IMR-90 (cell line): Measurements from ENCODE around the gene USP7. TPM values are rescaled to one million over a fixed set of nuclear protein-coding genes. Genes with fewer than 3 reads are reported as not detected.

Source experiments
- ATAC-seq: fragments of 200-7000 bp; cut with Tn5 transposase; 2 replicates; pipeline ENCODE4 v1.9.1; 2020; ENCODE audit warnings: low read depth, mild to moderate bottlenecking, moderate library complexity
- BruUV-seq: library from RNA; stranded (reverse); fragments of 400-500 nt; replicated peaks from 2 replicates; lab custom pipeline; 2021; lab: Mats Ljungman, UMichigan
- CTCF ChIA-PET: fragments of 300-600 bp; formaldehyde crosslinking; extraction: SDS; loops from one replicate; lab custom pipeline; 2021; ENCODE audit warnings: antibody characterized with exemption; lab: Yijun Ruan, JAX
- POLR2A ChIA-PET: fragments of 300-600 bp; sonication (Branson Sonifier 250); formaldehyde crosslinking; loops from one replicate; lab custom pipeline; 2022; ENCODE audit warnings: antibody characterized with exemption; ENCODE audit not compliant: unreplicated experiment; lab: Charles Lee
- DNase-seq: peaks from one replicate; pipeline ENCODE4 v3.0.0; 2013
- H2AFZ ChIP-seq: replicated peaks from 2 replicates; pipeline ENCODE3; 2013; ENCODE audit warnings: low read length, mild to moderate bottlenecking; ENCODE audit not compliant: poor library complexity
- H2AK5ac ChIP-seq: 2 replicates; pipeline ENCODE4 v1.6.1; 2013; ENCODE audit warnings: low read depth, low read length, inconsistent platforms
- H2AK9ac ChIP-seq: replicated peaks from 2 replicates; pipeline ENCODE3; 2013; ENCODE audit warnings: mild to moderate bottlenecking, low read depth, low read length, moderate library complexity; ENCODE audit not compliant: poor library complexity
- H2BK120ac ChIP-seq: 2 replicates; pipeline ENCODE4 v1.6.1; 2013; ENCODE audit warnings: low read depth, low read length, inconsistent platforms
- H2BK15ac ChIP-seq: 3 replicates; pipeline ENCODE4 v1.6.1; 2013; ENCODE audit warnings: low read depth, low read length, inconsistent platforms
- H2BK20ac ChIP-seq: 2 replicates; pipeline ENCODE4 v1.6.1; 2013; ENCODE audit warnings: low read depth, mild to moderate bottlenecking, inconsistent platforms, low read length, moderate library complexity
- H2BK5ac ChIP-seq: 2 replicates; pipeline ENCODE4 v1.6.1; 2013; ENCODE audit warnings: mild to moderate bottlenecking, low read depth, low read length, inconsistent platforms; ENCODE audit not compliant: poor library complexity, severe bottlenecking
- H3K14ac ChIP-seq: replicated peaks from 2 replicates; pipeline ENCODE4 v1.6.1; 2013; ENCODE audit warnings: low read depth, low read length, inconsistent platforms
- H3K18ac ChIP-seq: 2 replicates; pipeline ENCODE4 v1.6.1; 2013; ENCODE audit warnings: low read depth, low read length, control low read depth
- H3K23ac ChIP-seq: 2 replicates; pipeline ENCODE4 v1.6.1; 2013; ENCODE audit warnings: low read depth, low read length, inconsistent platforms
- H3K27ac ChIP-seq: 2 replicates; pipeline ENCODE4 v1.5.1; 2013; ENCODE audit warnings: mild to moderate bottlenecking, control low read depth, low read length; ENCODE audit not compliant: insufficient read depth
- H3K27me3 ChIP-seq: 2 replicates; pipeline ENCODE4 v1.6.1; 2013; ENCODE audit warnings: low read length; ENCODE audit not compliant: control insufficient read depth, insufficient read depth
- H3K36me3 ChIP-seq: 2 replicates; pipeline ENCODE4 v1.6.1; 2013; ENCODE audit warnings: low read length, mixed read lengths; ENCODE audit not compliant: control insufficient read depth, insufficient read depth
- H3K4ac ChIP-seq: 2 replicates; pipeline ENCODE4 v1.6.1; 2013; ENCODE audit warnings: low read depth, low read length, inconsistent platforms
- H3K4me1 ChIP-seq: 2 replicates; pipeline ENCODE4 v1.6.1; 2013; ENCODE audit warnings: low read length, mixed read lengths; ENCODE audit not compliant: control insufficient read depth, insufficient read depth
- H3K4me2 ChIP-seq: 2 replicates; pipeline ENCODE4 v1.6.1; 2013; ENCODE audit warnings: low read depth, mild to moderate bottlenecking, control low read depth, low read length, moderate library complexity
- H3K4me3 ChIP-seq: 2 replicates; pipeline ENCODE4 v1.5.1; 2013; ENCODE audit warnings: low read depth, mild to moderate bottlenecking, control low read depth, low read length, moderate library complexity; ENCODE audit not compliant: insufficient read depth
- H3K56ac ChIP-seq: 2 replicates; pipeline ENCODE4 v1.6.1; 2013; ENCODE audit warnings: low read length, inconsistent platforms; ENCODE audit not compliant: insufficient read depth; ENCODE audit errors: extremely low read depth
- H3K79me1 ChIP-seq, 2 experiments: 2 replicates each; pipeline ENCODE4 v1.6.1; 2013; ENCODE audit warnings: low read length in 2 of 2, inconsistent platforms in 1 of 2, low read depth in 1 of 2
- H3K9ac ChIP-seq: 2 replicates; pipeline ENCODE4 v1.6.1; 2013; ENCODE audit warnings: low read depth, low read length, control low read depth
- H3K9me1 ChIP-seq: 2 replicates; pipeline ENCODE4 v1.6.1; 2013; ENCODE audit warnings: low read length, inconsistent platforms; ENCODE audit not compliant: insufficient read depth
- H3K9me3 ChIP-seq: 2 replicates; pipeline ENCODE4 v1.6.1; 2013; ENCODE audit warnings: low read length; ENCODE audit not compliant: control insufficient read depth, insufficient read depth
- H4K20me1 ChIP-seq: 2 replicates; pipeline ENCODE4 v1.6.1; 2013; ENCODE audit warnings: low read length, inconsistent platforms; ENCODE audit not compliant: insufficient read depth
- H4K5ac ChIP-seq: 2 replicates; pipeline ENCODE4 v1.6.1; 2013; ENCODE audit warnings: mild to moderate bottlenecking, low read depth, low read length, control low read depth
- H4K8ac ChIP-seq, 2 experiments: 2 replicates each; pipeline ENCODE4 v1.6.1; 2013; ENCODE audit warnings: low read depth in 2 of 2, low read length in 2 of 2, control low read depth in 1 of 2, inconsistent platforms in 1 of 2
- H4K91ac ChIP-seq: 2 replicates; pipeline ENCODE4 v1.6.1; 2013; ENCODE audit warnings: low read depth, low read length, inconsistent platforms; ENCODE audit not compliant: insufficient read depth
- CTCF ChIP-seq: conservative IDR thresholded peaks from 2 replicates; pipeline ENCODE4 v1.5.1; 2012; ENCODE audit warnings: mild to moderate bottlenecking, low read depth, low read length, improper control_type of control experiment
- MAFK ChIP-seq: IDR thresholded peaks from 2 replicates; pipeline ENCODE4 v1.6.1; 2012; ENCODE audit warnings: low read depth, low read length, improper control_type of control experiment
- MXI1 ChIP-seq: IDR thresholded peaks from 2 replicates; pipeline ENCODE4 v1.6.1; 2012; ENCODE audit warnings: low read depth, mild to moderate bottlenecking, low read length, moderate library complexity, borderline replicate concordance
- NFE2L2 ChIP-seq: fragments of 150-350 bp; IDR thresholded peaks from 2 replicates; pipeline ENCODE4 v1.6.1; 2016; ENCODE audit warnings: low read depth, mild to moderate bottlenecking, low read length
- RAD21 ChIP-seq: IDR thresholded peaks from 2 replicates; pipeline ENCODE4 v1.6.1; 2012; ENCODE audit warnings: low read length, improper control_type of control experiment
- RCOR1 ChIP-seq: IDR thresholded peaks from 2 replicates; pipeline ENCODE4 v1.6.1; 2012; ENCODE audit warnings: mild to moderate bottlenecking, low read length, improper control_type of control experiment; ENCODE audit not compliant: insufficient replicate concordance
- RFX5 ChIP-seq: IDR thresholded peaks from 2 replicates; pipeline ENCODE4 v1.8.0; 2012; ENCODE audit warnings: low read depth, mild to moderate bottlenecking, low read length, moderate library complexity
- SMC3 ChIP-seq: fragments of 150-350 bp; IDR thresholded peaks from 2 replicates; pipeline ENCODE4 v1.6.1; 2016; ENCODE audit warnings: low read depth, mild to moderate bottlenecking, antibody characterized with exemption, low read length, moderate library complexity
- USF2 ChIP-seq: fragments of 150-350 bp; IDR thresholded peaks from 2 replicates; pipeline ENCODE4 v1.6.1; 2017; ENCODE audit warnings: mild to moderate bottlenecking, antibody characterized with exemption, low read length, low read depth
- WGBS, 2 experiments: methylation state at CpG; one replicate each; pipeline versions ENCODE4 v1.1.5 to v1.1.7; 2013; ENCODE audit warnings: missing lambda C conversion rate in 2 of 2; ENCODE audit not compliant: insufficient read length in 1 of 2; ENCODE audit errors: extremely low coverage in 2 of 2; 5-methylcytosine and 5-hydroxymethylcytosine counted together
- dilution Hi-C: fragments of 300-500 bp; cut with HindIII; formaldehyde crosslinking; loops from one replicate; pipeline ENCODE4 v1.14.3; 2018; ENCODE audit warnings: low sequenced_read_pairs; ENCODE audit not compliant: unreplicated experiment
- in situ Hi-C: fragments of 300-500 bp; cut with MboI; formaldehyde crosslinking; loops from 3 replicates; pipeline ENCODE4 v1.14.3; 2019; ENCODE audit warnings: low sequenced_read_pairs, inconsistent platforms, mixed read lengths
- intact Hi-C: fragments of 100-400 bp; cut with micrococcal nuclease; formaldehyde crosslinking; loops from 2 replicates; pipeline ENCODE4 v1.10.0; 2022
- polyA plus RNA-seq, 3 experiments: library from polyadenylated mRNA; depleted of rRNA; stranded (reverse); fragments of >200 nt; gene quantifications; 2 replicates each; pipeline ENCODE4 v1.2.3, GENCODE V29; 2012; ENCODE audit warnings: low replicate concordance in 1 of 3
- total RNA-seq: library from RNA; depleted of rRNA; stranded (reverse); fragments of >200 nt; gene quantifications from 2 replicates; pipeline ENCODE4 v1.2.3, GENCODE V29; 2012

USP7 gene
- total and polyA plus RNA-seq, 2 of the 4 experiments (the other 2 are of a cell fraction) = 17.8 to 28.3 TPM

DNA sequence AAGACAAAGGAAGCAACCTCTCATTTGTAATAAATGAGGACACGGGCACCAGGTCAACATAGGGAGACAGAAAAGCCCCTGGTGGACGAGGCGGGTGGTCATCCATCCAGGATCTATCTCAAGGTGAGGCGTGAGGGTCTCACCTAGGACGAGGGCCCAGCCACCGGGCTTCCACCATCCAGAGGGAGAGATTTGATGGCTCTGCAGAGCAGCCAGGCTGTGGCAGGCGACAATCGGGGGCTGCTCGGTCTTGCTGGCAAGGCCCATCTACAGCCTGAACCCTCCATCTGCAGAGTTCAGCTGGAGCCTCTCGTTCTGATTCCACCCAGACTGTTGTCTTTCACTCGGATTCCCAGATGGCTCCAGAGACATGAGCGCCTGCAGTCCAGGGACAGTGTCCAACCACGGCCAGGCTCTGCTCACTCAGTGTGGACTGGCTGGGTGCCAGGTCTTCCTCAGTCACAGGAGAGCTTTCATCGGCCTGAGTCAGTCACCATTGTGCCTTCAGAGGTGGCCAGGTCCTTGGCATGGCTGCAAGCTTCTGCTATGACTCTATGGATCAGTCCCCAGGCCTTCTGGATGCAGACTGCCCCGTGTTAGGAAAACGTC, 75.7 kb downstream of the USP7 start:
- in situ Hi-C loops (no loop called here), intact Hi-C loops (loop anchor here (5.0 to 10.0 kb wide), 2 partner anchors 57 to 119 kb away; no protein-coding TSS in a partner anchor), dilution Hi-C loops (no loop called here)
- Histone ChIP-seq H4K91ac (no peak overlapping the region), H2BK5ac (peak overlapping the region; percentile 27), H3K27me3 (no peaks in the 10 kb centered on the region), H4K5ac (no peak overlapping the region), H3K18ac (no peak overlapping the region), H2AK5ac (no peak overlapping the region; the same call in 1 of the 2 replicates), H2AFZ (no peak overlapping the region), H3K4me1 (peaks cover 27% of the 10 kb centered on the region), H3K23ac (no peak overlapping the region), H3K56ac (no peak overlapping the region), H3K36me3 (peaks cover 26% of the 10 kb centered on the region), H2BK20ac (no peak overlapping the region), H4K8ac (no peak overlapping the region), H3K27ac (no peak overlapping the region), H4K20me1 (peaks cover 38% of the 10 kb centered on the region), H3K4me3 (no peak overlapping the region), H3K4ac (no peak overlapping the region), H3K79me1 (peaks cover 8 to 62% of the 10 kb centered on the region in 2 experiments; a peak in 3 of 4 replicates), H2BK15ac (no peak overlapping the region), H3K9ac (no peak overlapping the region), H3K9me3 (no peaks in the 10 kb centered on the region), H3K9me1 (peaks cover 33% of the 10 kb centered on the region), H3K4me2 (no peak overlapping the region), H3K14ac (no peak overlapping the region), H2BK120ac (no peak overlapping the region), H2AK9ac (peak overlapping the region; percentile 52)
- BruUV-seq = no TSS peak
- WGBS, 2 experiments = 80% methylated on average over 4 of the region's 16 CpGs; no CpG with 5 or more reads in 1 of the 2 experiments
- DNase-seq (peak; percentile 78), ATAC-seq (peak; percentile 3; the same call in 1 of the 2 replicates)
- ChIA-PET CTCF (no interaction called here), POLR2A (no interaction called here)
- no peak for TF ChIP-seq SMC3
- no peak for TF ChIP-seq USF2
- no peak for TF ChIP-seq CTCF
- TF ChIP-seq RFX5 = no peak
- no peak for TF ChIP-seq NFE2L2
- TF ChIP-seq RAD21 = no peak
- no peak for TF ChIP-seq MXI1
- no peak for TF ChIP-seq RCOR1
- TF ChIP-seq MAFK = no peak
